Activated CD4-positive, alpha-beta T cell treated with anti-CD3 and anti-CD28 coated beads, Interleukin-2, amount 50 U/mL, for 24 hours (primary cell): ENCODE results near the gene ENOX1.

Source experiments
- DNase-seq, 2 donors: peaks; one replicate each; pipeline ENCODE4 v3.0.0-alpha.2; 2020; ENCODE audit warnings: low read depth in 1 of 2, low spot score in 1 of 2

Gene ENOX1

GRCh38 chr13:43785650-43786471 lies 911 bp downstream of the ENOX1 start:
- DNase-seq, result no peak

GRCh38 chr13:43785261-43785649 lies 1.5 kb downstream of the ENOX1 start:
- DNase-seq, result no peak

GRCh38 chr13:43784496-43784895 lies 2.3 kb downstream of the ENOX1 start:
- no peak for DNase-seq

- no peak for DNase-seq
Observed at GRCh38 chr13:43783820-43784219, 3.0 kb downstream of the ENOX1 start.

- no peak for DNase-seq
Observed at GRCh38 chr13:43782686-43783085, 4.1 kb downstream of the ENOX1 start.

GRCh38 chr13:43780666-43781065 lies 6.1 kb downstream of the ENOX1 start:
- DNase-seq, result no peak

- no peak for DNase-seq
Observed at GRCh38 chr13:43776501-43777079, 10.2 kb downstream of the ENOX1 start.

- DNase-seq, result no peak
Observed at GRCh38 chr13:43776006-43776405, 10.8 kb downstream of the ENOX1 start.

- DNase-seq, result no peak
Observed at GRCh38 chr13:43773602-43774001, 13.2 kb downstream of the ENOX1 start.

- DNase-seq, result no peak
Observed at GRCh38 chr13:43770871-43771270, 15.9 kb downstream of the ENOX1 start.

GRCh38 chr13:43769529-43769928 lies 17.2 kb downstream of the ENOX1 start:
- no peak for DNase-seq

GRCh38 chr13:43767341-43767931 lies 19.3 kb downstream of the ENOX1 start:
- no peak for DNase-seq

GRCh38 chr13:43766725-43767124 lies 20.0 kb downstream of the ENOX1 start:
- no peak for DNase-seq

GRCh38 chr13:43764349-43764748 lies 22.4 kb downstream of the ENOX1 start:
- no peak for DNase-seq

GRCh38 chr13:43763143-43763759 lies 23.5 kb downstream of the ENOX1 start:
- DNase-seq, result no peak

GRCh38 chr13:43761616-43762315 lies 25.0 kb downstream of the ENOX1 start:
- DNase-seq, result no peak

GRCh38 chr13:43760257-43760656 lies 26.5 kb downstream of the ENOX1 start:
- no peak for DNase-seq

GRCh38 chr13:43758834-43759233 lies 27.9 kb downstream of the ENOX1 start:
- DNase-seq, result no peak

- DNase-seq, result no peak
Observed at GRCh38 chr13:43757266-43757665, 29.5 kb downstream of the ENOX1 start.

GRCh38 chr13:43755844-43756243 lies 30.9 kb downstream of the ENOX1 start:
- DNase-seq, result no peak

GRCh38 chr13:43751624-43752023 lies 35.1 kb downstream of the ENOX1 start:
- DNase-seq, result no peak
